Measurements from ENCODE around the gene MYO1H. TPM values are rescaled to one million over a fixed set of nuclear protein-coding genes. Genes with fewer than 3 reads are reported as not detected.
"Not testable (repeated sequence)": the region's sequence is repeated elsewhere in the genome, so short reads cannot be mapped to it uniquely, and the experiment has no call there.

Gene MYO1H
- total RNA-seq, 1 experiment from 2014 or later = not detected

DNA sequence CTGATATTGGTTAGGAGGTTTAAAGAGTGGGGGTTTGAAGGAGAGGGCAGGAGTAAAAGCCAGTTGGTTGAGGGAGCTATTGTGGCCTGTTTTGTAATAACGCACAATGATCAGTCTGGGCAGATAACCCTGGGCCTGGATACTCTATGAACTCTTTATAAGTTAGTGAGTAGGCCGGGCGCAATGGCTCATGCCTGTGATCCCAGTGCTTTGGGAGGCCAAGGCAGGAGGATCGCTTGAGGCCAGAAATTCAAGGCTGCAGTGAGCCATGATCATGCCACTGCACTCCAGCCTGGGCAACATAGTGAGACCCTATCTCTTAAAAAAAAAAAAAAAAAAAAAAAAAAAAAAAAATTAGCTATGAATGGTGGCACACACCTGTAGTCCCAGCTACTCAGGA is 58.4 kb downstream of the MYO1H start:
- intact Hi-C loops (cut with micrococcal nuclease); H3K9me3 Mint-ChIP-seq (ENCODE audit: unreplicated experiment); H3K4me1 Mint-ChIP-seq (ENCODE audit: insufficient read depth, unreplicated experiment); POLR2A ChIA-PET; H3K36me3 Mint-ChIP-seq (ENCODE audit: insufficient read depth, unreplicated experiment); H3K4me3 Mint-ChIP-seq (ENCODE audit: unreplicated experiment); BruUV-seq (replicated peaks); H3K27ac Mint-ChIP-seq (ENCODE audit: low read depth, unreplicated experiment); DNase-seq (ENCODE audit: unreplicated experiment): not testable (repeated sequence)
- CTCF ChIA-PET = interaction anchor here (1.5 to 2.1 kb wide), 2 partner anchors 12 to 22 kb away, joined by 5 to 10 read pairs; no protein-coding TSS in a partner anchor
- H3K27me3 Mint-ChIP-seq (ENCODE audit: insufficient read depth, unreplicated experiment) = peaks cover 41% of the 10 kb centered on the region

DNA sequence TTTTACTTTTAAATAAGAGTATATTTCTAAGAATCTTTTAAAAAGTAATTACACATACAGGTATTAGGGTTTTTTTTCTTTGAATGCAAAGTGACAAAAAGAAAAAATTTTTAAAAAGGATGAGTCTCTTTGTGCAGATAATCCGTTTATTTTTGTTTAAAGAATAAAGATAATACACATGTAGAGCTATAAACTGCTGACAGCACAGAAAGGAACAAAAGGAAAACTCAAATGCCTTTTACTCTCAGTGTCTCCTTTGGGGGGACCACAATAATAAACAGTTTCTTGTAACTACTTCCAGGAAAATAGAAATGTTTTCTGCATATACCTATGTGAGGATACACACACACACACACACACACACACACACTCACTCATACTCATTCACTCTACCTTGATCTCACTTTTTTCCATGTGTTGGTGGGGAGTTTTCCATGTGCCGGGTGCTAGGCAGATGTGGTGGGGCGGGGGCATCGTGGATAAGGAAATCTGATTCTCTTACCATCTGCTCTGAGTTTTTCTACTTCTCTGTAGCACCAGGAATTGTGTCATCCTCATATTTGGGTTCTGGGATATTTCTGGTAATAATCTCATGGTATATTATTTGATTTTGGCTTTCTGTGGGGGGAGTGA is 71.3 kb downstream of the MYO1H start:
- H3K4me1 Mint-ChIP-seq (ENCODE audit: insufficient read depth, unreplicated experiment) = no peaks in the 10 kb centered on the region
- DNase-seq (ENCODE audit: unreplicated experiment) = no peak
- no peak for TF ChIP-seq CTCF (IDR thresholded peaks at IDR 0.05; ENCODE audit: unreplicated experiment)
- ChIA-PET POLR2A (no interaction called here), CTCF (interaction anchor here (0.6 to 3.1 kb wide), 3 partner anchors 9 to 294 kb away, joined by 3 to 9 read pairs (median 5); no protein-coding TSS in a partner anchor)
- no peak overlapping the region for H3K4me3 Mint-ChIP-seq (ENCODE audit: unreplicated experiment)
- BruUV-seq (replicated peaks) = no TSS peak
- no peak overlapping the region for H3K27ac Mint-ChIP-seq (ENCODE audit: low read depth, unreplicated experiment)
- no peaks in the 10 kb centered on the region for H3K9me3 Mint-ChIP-seq (ENCODE audit: unreplicated experiment)
- intact Hi-C loops (cut with micrococcal nuclease) = no loop called here
- peaks cover 16% of the 10 kb centered on the region for H3K27me3 Mint-ChIP-seq (ENCODE audit: insufficient read depth, unreplicated experiment)
- H3K36me3 Mint-ChIP-seq (ENCODE audit: insufficient read depth, unreplicated experiment) = no peaks in the 10 kb centered on the region

- no TSS peak for BruUV-seq (replicated peaks)
- ChIA-PET POLR2A (interaction anchor here (0.7 kb wide), 1 partner anchor 7 kb away, joined by 3 read pairs; no protein-coding TSS in a partner anchor), CTCF (interaction anchor here (1.2 to 3.8 kb wide), 4 partner anchors 9 to 287 kb away, joined by 3 to 23 read pairs (median 4); no protein-coding TSS in a partner anchor)
Observed at GRCh38 chr12:109421355-109422087, 73.8 kb downstream of the MYO1H start.

DNA sequence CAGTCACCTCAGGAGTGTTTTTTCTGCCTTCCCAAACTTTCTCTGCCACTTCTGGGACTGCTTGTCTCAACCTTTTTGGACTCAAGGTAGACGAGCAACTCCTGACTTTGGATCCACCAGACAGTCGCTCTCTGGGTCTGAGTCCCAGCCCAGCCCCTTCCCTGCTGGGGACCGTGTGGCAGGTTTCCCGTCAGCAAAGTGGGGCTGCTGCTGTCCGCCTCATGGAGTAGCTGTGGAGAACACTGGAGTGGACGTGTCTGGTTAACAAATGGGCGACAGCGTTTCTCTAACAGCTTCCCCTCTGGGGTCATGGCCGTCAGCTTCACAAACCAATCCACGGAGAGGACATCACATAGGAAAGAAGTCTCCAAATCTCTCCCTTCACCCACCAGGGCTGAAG is 74.6 kb downstream of the MYO1H start:
- Mint-ChIP-seq H3K27ac (ENCODE audit: low read depth, unreplicated experiment) (no peak overlapping the region), H3K9me3 (ENCODE audit: unreplicated experiment) (no peaks in the 10 kb centered on the region), H3K4me1 (ENCODE audit: insufficient read depth, unreplicated experiment) (no peaks in the 10 kb centered on the region), H3K36me3 (ENCODE audit: insufficient read depth, unreplicated experiment) (no peaks in the 10 kb centered on the region), H3K27me3 (ENCODE audit: insufficient read depth, unreplicated experiment) (peaks cover 30% of the 10 kb centered on the region), H3K4me3 (ENCODE audit: unreplicated experiment) (no peak overlapping the region)
- DNase-seq (ENCODE audit: unreplicated experiment) = no peak
- BruUV-seq (replicated peaks) = no TSS peak
- CTCF ChIA-PET = interaction anchor here (0.7 to 3.8 kb wide), 3 partner anchors 8 to 28 kb away, joined by 4 to 23 read pairs (median 5); no protein-coding TSS in a partner anchor
- POLR2A ChIA-PET = no interaction called here
- no peak for TF ChIP-seq CTCF (IDR thresholded peaks at IDR 0.05; ENCODE audit: unreplicated experiment)
- intact Hi-C loops (cut with micrococcal nuclease) = no loop called here

More at GRCh38 chr12:109421355-109422087, 73.8 kb downstream of the MYO1H start:
- no peak for TF ChIP-seq CTCF (IDR thresholded peaks at IDR 0.05; ENCODE audit: unreplicated experiment)
- Mint-ChIP-seq H3K36me3 (ENCODE audit: insufficient read depth, unreplicated experiment) (no peaks in the 10 kb centered on the region), H3K4me3 (ENCODE audit: unreplicated experiment) (no peak overlapping the region), H3K4me1 (ENCODE audit: insufficient read depth, unreplicated experiment) (no peaks in the 10 kb centered on the region), H3K27ac (ENCODE audit: low read depth, unreplicated experiment) (no peak overlapping the region), H3K9me3 (ENCODE audit: unreplicated experiment) (no peaks in the 10 kb centered on the region), H3K27me3 (ENCODE audit: insufficient read depth, unreplicated experiment) (peaks cover 30% of the 10 kb centered on the region)
- intact Hi-C loops (cut with micrococcal nuclease) = no loop called here
- no peak for DNase-seq (ENCODE audit: unreplicated experiment)

Data from MCF 10A (cell line).